GM21381 (cell line): ENCODE data around the gene PARM1.
"Not testable (repeated sequence)": the region's sequence is repeated elsewhere in the genome, so short reads cannot be mapped to it uniquely, and the experiment has no call there.

Experiments
- ATAC-seq: cut with Tn5 transposase; IDR thresholded peaks from one replicate; pipeline ENCODE4 v1.9.1; 2021; ENCODE audit warnings: mild to moderate bottlenecking, moderate library complexity; ENCODE audit not compliant: unreplicated experiment

Gene PARM1

DNA sequence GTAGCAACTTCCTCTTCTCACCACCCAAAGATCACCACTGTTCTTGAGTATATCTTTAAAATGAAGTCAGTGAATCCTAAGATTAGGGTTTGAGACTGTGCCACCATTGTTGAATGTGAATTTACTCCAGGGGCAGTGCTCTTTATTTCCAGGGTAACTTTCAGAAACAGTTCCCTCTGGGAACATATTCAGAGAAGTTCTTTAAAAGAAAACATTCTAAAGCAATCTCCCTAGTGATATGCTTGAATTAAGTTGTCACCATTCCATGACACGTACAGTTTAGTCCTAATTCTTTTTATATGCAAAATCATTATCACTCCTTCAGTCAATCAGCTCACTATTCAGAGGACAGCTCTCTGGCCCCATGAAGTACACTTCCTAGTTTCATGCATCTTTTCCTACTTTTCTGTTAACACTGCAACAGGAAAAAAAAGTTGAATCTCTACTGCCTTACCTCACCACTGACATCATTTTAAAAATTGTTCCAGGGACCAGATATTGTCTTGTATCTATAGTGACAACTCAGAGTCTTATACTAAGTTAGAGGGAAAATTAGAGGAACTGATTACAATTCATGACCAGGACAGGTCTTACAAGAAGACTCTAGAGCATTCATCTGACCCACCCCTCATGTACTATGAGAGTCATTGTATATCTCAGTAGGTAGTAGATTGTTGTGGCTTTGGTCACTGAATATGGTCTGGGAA lies 49.8 kb downstream of the PARM1 start:
- ATAC-seq: no peak

DNA sequence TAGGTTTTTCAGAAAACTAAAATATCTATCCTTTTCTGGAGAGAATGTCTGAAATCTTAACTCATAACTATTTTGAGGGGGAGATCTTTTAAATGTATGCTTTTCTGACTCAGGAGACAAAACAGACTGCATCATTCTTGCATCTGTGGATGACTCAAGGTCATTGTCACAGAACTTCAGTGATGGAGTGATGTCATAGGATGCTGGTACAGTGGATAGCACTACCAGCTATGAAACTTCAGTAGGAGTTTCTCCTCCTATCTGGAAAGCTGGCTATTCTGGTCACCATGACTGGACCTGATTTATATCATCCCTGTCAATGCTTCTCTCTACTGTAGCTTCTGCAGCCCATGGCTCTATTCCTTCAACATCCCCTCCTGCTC lies 50.3 kb downstream of the PARM1 start:
- no peak for ATAC-seq

DNA sequence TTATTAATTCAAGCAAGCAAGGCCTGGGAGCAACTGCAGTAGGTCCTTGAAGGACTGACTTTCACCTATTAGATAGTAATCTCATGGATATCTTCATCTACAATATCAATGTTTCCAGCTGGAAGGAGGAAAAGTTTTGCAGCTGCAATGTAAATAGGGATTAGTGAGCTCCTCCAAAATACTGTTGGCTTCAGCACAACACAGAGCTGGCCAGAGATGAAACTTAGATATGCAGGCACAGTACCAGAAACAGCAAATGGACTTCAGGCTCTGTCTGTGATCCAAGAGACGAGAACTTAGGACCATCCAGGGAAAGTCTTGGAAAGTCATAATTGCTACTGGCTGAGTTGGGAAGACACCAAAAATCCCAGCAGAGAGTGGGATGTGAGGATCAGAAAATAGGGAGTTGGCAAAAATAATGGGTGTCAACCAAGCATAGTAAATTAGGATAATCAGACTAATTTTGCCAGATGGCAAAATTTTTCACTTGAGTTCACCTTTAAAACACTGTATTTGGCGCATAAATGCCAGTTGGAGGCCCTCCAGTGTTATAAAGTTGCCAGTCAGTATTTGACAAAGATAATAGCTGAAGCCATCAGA lies 57.5 kb downstream of the PARM1 start:
- no peak for ATAC-seq

DNA sequence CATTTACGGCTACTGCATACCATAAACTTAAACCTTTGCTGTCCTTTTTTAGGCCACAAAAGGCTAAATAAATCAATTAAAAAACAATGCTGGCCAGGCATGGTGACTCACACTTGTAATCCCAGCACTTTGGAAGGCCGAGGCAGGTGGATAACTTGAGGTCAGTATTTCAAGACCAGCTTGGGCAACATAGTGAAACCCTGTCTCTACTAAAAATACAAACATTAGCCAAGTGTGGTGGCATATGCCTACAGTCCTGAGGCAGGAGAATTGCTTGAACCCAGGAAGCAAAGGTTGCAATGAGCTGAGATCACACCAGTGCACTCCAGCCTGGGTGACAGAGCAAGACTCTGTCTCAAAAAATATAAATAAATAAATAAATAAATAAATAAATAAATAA lies 61.5 kb downstream of the PARM1 start:
- ATAC-seq: not testable (repeated sequence)

DNA sequence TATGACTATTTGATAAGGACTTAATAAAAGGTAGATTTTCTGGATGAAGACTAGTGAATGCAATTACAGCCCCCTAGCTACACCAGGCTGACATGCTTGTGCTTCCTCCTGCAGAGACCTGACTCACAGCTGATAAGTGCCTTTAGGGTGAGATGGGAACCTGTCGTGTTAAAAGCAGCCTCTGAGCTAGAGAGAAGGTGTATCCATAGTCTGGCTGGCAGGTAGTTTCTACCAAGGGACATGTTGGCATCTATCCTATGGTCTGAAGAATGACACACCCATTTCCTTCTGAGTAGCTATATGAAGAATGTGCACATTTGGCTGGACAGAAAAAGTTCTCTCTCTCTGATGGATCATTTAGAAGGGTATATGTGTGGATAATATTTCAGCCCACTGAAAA lies 64.1 kb downstream of the PARM1 start:
- no peak for ATAC-seq

DNA sequence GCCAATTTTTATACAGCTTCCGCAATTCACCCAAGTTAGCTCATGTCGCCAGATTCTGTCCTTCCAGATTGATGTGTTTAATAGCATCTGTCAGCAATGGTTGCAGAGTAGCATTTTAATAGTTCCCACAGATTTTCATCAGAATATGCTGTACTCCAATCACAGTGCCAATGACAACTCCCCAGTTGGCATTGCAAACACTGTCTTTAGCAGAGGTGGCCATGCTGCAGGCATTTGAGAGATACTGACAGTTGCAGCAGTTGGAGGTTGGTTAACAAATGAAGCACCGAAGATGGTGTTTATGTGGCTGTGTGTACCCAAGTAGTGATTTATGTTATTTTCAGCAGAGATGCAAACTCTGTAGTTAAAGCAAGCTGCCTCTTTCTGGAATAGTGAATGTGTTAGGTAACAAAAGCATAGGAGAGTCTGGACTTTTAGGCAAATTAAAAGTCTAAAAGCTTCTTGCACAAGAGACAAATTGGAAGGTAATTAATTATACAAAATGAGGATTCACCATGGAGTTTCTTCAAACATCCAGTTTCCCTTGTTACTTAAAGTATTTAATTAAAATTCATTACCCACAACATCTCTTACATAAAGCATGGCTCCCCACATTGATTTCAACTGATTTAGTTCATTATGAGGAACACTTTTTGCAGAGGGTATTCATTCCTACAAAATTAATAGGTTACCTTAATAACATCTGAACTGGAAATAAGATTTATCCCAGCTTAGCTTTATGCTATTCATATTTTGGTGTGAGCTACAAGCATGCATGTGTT lies 65.2 kb downstream of the PARM1 start:
- no peak for ATAC-seq

DNA sequence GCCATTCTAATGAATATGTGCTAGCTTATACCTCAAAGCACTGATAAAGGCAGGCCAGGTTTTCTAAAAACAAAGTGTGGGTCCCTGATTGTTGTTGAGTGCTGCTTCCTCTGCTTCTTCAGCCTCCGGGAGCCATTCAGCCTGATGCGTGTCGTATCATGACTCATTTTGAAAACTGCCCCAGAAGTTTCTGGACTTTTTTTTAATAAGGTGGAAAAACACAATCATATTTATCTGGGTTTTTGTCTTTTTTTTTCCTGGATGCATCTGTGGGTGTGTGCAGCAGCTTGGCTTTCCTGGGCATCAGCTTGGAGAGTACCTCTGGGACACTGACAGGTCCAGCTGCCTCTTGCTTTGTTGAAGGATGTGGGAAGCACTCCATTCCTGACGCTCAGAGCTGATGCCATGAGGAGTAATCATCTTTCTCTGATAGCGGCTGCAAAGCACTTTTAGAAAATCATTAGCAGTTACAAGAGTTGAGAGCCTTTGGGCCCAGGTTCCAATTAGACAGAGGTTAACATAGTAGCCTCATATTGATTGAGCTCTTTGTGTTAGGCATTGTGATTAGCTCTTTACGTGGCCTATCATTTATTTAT lies 66.9 kb downstream of the PARM1 start:
- ATAC-seq: no peak

DNA sequence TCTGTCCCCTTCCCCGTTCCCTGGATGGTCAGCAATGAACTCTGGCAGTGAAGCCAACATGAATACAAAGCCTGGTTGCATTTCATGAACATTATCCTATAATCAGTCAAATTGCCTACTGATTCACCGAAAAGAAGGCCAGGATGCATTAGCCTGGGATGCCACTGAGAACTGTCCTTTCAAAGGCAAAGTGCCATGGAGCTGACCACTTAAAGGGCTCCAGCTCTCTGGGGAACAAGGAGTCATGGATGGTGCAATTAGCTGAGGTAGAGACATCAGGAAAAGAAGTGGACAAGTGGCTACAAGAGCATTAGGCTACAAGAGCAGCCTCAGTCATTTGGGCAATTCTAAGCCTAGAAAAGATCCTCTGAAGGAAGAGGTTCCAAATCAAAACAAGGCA lies 69.0 kb downstream of the PARM1 start:
- ATAC-seq: no peak

DNA sequence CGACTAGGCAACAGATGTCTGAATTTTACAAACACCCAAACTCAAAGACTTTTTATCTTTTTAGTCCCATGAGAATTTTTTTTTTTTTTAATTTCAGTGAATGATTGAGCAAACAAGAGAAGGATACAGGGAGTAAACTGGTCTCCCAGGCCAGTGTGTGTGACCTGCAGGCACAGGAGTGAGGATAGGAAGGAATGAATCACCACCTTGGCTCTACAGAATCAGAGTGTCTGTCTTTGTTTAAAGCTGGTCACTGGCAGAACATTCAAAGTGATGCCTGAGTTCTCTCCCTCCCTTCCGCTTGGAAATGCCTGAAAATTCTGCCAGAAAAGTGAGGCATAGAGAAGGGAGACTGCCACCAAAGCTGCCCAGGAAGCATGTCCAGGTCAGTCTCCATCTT lies 69.5 kb downstream of the PARM1 start:
- no peak for ATAC-seq

DNA sequence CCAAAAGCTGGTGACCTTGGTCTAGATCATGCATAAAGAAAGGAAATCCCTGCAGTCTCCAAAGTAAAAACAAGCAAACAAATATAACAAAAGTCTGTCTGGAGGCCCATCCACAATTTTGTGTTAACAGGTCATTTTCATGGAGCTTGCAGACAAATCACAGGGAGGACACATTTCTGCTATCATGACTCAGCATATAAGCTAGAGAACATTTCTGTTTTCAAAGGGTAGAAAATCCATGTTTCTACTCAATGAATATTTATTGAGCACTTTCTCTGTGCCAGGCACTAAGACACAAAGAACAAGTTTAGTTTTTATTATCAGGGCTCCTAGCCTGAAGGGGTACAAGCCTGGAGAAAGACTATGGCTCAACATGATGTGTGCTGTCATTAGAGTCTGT lies 71.1 kb downstream of the PARM1 start:
- ATAC-seq: no peak

DNA sequence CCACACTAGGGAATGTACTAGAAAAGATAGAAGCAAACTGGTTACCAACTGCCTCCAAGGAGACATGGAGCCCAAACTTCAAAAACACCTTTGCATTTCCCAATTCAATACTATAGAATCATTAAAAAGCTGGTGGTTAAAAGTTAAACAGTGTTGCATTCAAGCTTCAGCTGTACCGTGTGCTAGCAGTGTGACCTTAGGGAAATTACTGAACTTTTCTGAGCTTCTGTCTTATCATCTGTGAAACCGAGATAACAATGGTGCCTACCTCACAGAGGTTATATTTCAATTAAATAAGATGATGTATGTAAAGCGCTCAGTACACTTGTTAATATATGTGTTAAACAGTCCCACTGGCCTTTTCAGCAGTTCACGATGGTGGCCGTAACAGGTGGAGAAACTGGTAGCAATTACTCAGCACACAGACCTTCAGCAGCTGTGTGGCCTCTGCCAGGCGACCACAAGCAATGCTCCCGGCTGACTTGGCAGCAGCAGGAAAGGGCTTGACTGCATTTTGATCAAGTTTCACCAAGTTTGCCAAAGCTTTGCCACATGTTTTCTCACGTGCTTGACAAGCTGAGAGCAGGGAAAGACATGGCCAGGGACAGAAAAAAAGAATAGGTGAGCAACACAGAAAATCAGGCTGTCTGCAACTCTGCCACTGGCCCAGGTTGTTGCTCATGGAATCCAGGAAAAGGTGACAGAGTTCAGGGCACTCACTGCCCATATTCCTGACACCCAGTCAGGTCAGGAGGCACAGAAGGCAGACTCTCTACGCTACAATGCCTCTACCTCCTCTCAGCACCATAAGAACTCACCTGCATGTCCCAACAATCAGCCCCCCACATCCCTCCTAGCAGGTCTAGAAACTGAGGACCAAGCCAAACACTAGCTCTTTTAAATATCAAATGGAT lies 72.1 kb downstream of the PARM1 start:
- no peak for ATAC-seq

DNA sequence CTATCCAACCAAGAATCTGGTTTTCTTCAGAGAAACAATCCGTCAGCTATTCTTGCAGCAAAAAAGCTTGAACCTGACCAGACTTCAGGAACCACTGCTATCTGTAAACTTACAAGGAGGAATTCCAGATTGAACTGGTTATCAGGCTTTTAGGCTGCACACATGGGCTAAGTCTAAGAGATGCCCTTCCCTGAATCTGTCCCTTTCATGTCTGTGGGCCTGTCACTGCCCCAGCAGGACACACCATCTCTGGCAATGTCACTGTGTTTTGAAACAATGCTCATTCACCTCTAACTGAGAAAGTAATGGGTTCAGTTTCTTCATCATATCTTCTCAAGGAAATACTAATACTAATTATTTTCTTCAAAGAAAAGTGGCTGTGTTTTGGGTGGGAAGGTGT lies 72.8 kb downstream of the PARM1 start:
- ATAC-seq: no peak

DNA sequence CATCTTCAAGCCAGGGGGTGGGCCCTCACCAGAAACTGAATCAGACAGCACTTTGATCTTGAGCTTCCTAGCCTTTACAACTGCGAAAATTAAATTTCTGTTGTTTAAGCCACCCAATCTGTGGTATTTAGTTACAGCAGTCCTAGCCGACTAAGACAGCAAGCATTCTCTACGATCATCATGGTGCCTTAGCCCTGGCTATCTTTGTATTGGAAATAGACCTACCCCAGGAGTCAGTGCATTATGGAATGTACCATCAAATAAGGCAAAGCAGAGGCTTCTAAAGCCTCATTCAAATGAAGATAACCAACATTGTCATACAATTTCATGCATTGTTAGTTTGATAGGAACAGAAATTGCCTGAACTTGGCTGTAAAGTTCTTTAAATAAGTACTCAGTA lies 75.0 kb downstream of the PARM1 start:
- ATAC-seq: no peak

DNA sequence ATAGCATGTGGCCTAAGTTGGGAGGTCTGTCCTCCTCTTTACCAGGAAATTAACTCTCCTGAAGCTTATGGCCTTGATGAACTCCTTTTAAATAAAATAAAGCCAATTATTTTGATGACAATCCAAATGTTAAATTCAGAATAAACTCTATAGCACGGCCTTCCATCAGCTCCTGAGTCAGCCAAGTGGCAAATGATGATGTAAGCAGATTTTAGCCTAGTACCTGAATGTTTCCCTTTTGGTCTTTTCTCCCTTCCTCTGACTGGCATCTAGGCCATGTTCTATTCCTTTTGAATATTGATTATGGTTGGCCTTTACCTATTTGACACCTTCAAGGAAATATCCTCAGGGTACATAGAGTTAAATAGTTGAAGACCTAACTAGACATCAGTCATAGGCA lies 76.2 kb downstream of the PARM1 start:
- ATAC-seq: no peak

DNA sequence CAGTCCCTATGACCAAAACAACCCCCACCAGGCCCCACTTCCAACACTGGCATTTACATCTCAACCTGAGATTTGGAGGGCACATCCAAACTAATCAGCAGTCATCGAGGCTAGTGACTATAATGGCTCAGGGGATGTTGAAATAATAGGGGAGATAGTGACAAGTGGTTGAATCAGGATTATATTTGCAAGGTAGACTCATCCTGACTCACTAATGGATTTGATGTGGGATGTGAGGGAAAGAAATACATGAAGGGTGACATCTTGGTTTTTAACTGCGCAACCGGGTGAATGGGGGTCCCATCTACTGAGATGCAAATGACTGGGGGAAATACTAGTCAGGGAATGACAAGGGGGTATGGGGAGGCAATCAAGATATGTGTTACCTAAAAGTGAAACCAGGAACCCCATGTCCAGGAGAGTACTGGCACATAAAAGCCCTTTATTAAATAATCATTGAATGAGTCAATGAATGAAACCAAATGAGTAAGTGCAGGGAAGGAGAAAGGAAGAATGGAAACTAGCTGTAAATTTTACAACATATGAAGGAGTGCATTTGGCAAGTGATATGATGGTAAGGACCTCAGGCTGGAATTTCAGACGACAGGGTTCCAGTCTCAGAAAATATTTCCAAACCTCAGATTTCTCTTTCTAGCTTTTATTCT lies 78.3 kb downstream of the PARM1 start:
- ATAC-seq: no peak

DNA sequence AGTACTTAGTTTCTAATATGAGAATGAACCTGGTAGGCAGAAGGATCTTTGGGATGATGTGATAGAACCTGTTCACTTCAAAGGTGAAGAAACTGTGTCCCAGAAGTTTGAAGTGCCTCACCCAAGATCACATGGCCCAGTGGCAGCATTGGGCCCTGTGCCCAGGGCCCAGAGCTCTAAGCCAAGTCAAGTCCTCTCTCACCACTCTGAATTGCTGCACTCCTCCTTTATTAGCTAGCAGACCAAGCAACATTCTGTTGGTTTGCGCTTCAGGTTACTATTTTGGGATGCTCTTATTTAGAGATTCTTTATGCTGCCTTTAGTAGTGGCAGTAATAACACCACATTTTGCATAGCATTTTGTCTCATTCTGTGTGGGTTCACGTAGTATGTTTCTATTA lies 82.7 kb downstream of the PARM1 start:
- ATAC-seq: no peak

DNA sequence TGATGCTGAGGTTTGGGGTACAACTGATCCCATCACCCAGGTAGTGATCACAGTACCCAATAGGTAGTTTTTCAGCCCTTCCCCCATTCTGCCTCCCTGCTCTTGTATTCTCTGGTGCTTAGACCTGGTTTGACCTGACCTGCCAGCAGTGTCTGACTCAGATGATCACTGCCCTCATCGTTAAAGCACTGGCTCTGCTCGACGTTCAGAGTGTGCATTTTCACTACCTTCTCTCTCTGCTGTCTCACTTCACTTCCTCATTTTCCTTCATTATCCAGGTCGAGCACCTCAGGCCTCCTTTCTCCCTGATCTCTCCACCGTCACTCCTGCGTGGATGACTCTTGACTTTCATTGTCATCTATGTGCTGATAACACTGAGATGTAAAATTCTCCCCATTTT lies 83.6 kb downstream of the PARM1 start:
- no peak for ATAC-seq

DNA sequence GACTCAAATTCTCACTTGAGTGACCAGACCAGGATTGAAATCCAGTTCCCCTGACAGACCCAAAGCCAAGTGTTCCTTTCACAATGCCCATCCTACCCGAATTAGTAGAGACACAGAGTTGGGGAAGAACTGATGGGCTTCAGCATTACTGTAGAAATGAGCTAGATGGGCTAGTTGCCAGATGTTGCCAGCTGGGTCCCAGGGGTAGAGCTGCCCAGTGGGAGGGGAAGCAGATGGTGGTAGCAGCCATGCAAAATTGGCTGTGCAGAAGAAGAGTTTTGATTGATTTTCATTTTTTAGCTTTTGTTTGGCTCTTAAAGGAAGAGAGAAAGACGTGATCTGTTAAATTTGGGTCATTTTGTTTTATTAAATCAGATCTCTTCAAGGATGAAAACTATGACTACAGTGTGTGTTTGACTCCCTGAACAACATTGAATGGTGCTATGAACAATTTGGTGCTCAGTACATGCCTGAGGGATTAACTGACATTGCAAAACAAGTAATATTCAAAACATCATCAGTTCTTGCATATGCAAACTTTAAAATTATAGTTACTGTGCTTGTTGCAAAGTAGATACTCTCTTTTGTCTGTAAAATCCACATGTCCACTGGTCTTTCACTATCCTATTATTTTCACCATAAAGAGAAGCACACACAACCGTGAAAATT lies 86.0 kb downstream of the PARM1 start:
- ATAC-seq: no peak

DNA sequence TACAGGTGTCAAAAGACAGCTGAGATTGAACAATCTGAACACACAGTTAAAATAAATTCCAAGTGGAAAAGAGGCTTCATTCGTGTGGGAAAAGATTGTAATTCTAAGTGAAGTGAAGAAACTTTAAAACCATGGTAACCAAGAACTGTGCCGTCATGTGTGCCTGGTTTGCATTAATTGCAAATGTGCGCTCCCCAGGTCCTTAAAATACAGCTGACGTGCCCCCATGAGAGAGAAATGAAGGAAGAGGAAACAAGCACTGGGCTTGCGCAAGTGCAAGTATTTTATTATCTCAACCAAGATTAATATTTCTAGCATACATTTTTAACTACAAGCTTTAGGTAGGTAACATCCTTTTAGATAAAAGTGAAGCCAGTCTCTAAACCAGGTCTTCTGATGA lies 92.5 kb downstream of the PARM1 start:
- ATAC-seq: no peak
